Measurements from ENCODE around the gene CSMD2.

CSMD2 gene

GRCh38 chr1:33996281-33996680, 168.7 kb downstream of the CSMD2 start:
- ATAC-seq = no peak
- no peak for TF ChIP-seq TSHZ2 (CRISPR knock-in tag; IDR thresholded peaks at IDR 0.05)
- TF ChIP-seq CSDC2 (CRISPR knock-in tag; IDR thresholded peaks at IDR 0.05) = no peak
- TF ChIP-seq ARNTL (CRISPR knock-in tag; IDR thresholded peaks at IDR 0.05; ENCODE audit: borderline replicate concordance, low read depth) = no peak
- no peak for TF ChIP-seq CSRNP3 (CRISPR knock-in tag; IDR thresholded peaks at IDR 0.05)
- no peak for TF ChIP-seq OSR1 (CRISPR knock-in tag; IDR thresholded peaks at IDR 0.05)
- TF ChIP-seq ZNF8 (CRISPR knock-in tag; IDR thresholded peaks at IDR 0.05) = no peak

GRCh38 chr1:33993301-33993700, 171.7 kb downstream of the CSMD2 start:
- ATAC-seq = no peak
- no peak for TF ChIP-seq TCF4 (CRISPR knock-in tag; IDR thresholded peaks at IDR 0.05; ENCODE audit: borderline replicate concordance)
- no peak for TF ChIP-seq BACH2 (CRISPR knock-in tag; IDR thresholded peaks at IDR 0.05; ENCODE audit: borderline replicate concordance)
- no peak for TF ChIP-seq ZC3H10 (CRISPR knock-in tag; IDR thresholded peaks at IDR 0.05)
- no peak for TF ChIP-seq CSRNP3 (CRISPR knock-in tag; IDR thresholded peaks at IDR 0.05)
- TF ChIP-seq ISL1 (CRISPR knock-in tag; IDR thresholded peaks at IDR 0.05) = no peak
- TF ChIP-seq TOX (CRISPR knock-in tag; IDR thresholded peaks at IDR 0.05; ENCODE audit: borderline replicate concordance) = no peak
- no peak for TF ChIP-seq PATZ1 (CRISPR knock-in tag; IDR thresholded peaks at IDR 0.05; ENCODE audit: borderline replicate concordance)
- no peak for TF ChIP-seq ZNF8 (CRISPR knock-in tag; IDR thresholded peaks at IDR 0.05)
- no peak for TF ChIP-seq ZNF70 (CRISPR knock-in tag; IDR thresholded peaks at IDR 0.05)
- TF ChIP-seq ESRRG (CRISPR knock-in tag; IDR thresholded peaks at IDR 0.05) = no peak
- no peak for TF ChIP-seq POU6F1 (CRISPR knock-in tag; IDR thresholded peaks at IDR 0.05; ENCODE audit: borderline replicate concordance, low read depth)
- no peak for TF ChIP-seq TSHZ2 (CRISPR knock-in tag; IDR thresholded peaks at IDR 0.05)
- TF ChIP-seq ZNF565 (CRISPR knock-in tag; conservative IDR thresholded peaks at IDR 0.05; ENCODE audit: low read depth) = no peak
- TF ChIP-seq CREB5 (CRISPR knock-in tag; IDR thresholded peaks at IDR 0.05; ENCODE audit: low read depth) = no peak
- no peak for TF ChIP-seq RARB (CRISPR knock-in tag; IDR thresholded peaks at IDR 0.05)
- no peak for TF ChIP-seq PPARA (CRISPR knock-in tag; IDR thresholded peaks at IDR 0.05; ENCODE audit: borderline replicate concordance)
- no peak for TF ChIP-seq SNAI2 (CRISPR knock-in tag; IDR thresholded peaks at IDR 0.05)
- no peak for TF ChIP-seq CSDC2 (CRISPR knock-in tag; IDR thresholded peaks at IDR 0.05)
- TF ChIP-seq ZFP30 (CRISPR knock-in tag; IDR thresholded peaks at IDR 0.05) = no peak

All from SK-N-SH treated with all-trans-retinoic acid at 6 μM for 48 hours (cell line).